ENCODE data around the gene AIP.

- TF ChIP-seq CTCF (IDR thresholded peaks at IDR 0.05) (no peak), POLR2A (IDR thresholded peaks at IDR 0.05) (no peak), EP300 (IDR thresholded peaks at IDR 0.05) (no peak)
These were observed 46.3 kb upstream of the AIP start for GRCh38 chr11:67436459-67437081.

Data from ovary (tissue), 3 donors.